ENCODE data around the gene TCF7L1. TPM values are rescaled to one million over a fixed set of nuclear protein-coding genes. Genes with fewer than 3 reads are reported as not detected.
A peak's percentile ranks its signal among the peaks of the same experiment; 100 is the strongest.

TCF7L1 gene
- total and polyA plus RNA-seq, 2 of the 13 experiments (the other 11 are each of a cell fraction or from before 2014, with no cell fraction given): 0.04 to 0.15 TPM

DNA sequence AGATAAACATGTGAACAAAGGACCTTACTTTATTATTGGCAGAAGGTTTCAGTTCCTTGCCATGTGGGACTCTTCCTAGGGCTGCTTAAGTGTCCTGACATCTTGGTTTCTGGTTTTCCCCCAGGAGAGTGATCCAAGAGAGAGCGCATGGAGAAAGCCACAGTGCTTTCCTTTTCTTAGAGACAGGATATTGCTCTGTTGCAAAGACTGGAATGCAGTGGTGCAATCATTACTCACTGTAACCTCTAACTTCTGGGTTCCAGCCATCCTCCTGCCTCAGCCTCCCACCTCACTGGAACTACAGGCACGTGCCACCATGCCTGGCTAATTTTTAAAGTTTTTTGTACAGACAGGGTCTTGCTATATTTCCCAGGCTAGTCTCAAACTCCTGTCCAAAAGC, 38.1 kb upstream of the TCF7L1 start:
- H3K9me3 ChIP-seq (ENCODE audit: low read length): no peaks in the 10 kb centered on the region
- intact Hi-C loops (cut with micrococcal nuclease; ENCODE audit: unreplicated experiment) (no loop called here), in situ Hi-C loops (cut with HindIII; ENCODE audit: extremely low pct_ligation_motif_present, low pct_unique_long_range_greater_than_20kb) (no loop called here)
- H3K27me3 ChIP-seq (ENCODE audit: control insufficient read depth in 1 of 2, insufficient read depth in 2 of 2, low read length in 2 of 2): peaks cover 2 to 9% of the 10 kb centered on the region in 2 experiments; a peak in 1 of 5 replicates
- H4K20me1 ChIP-seq (ENCODE audit: insufficient read depth, low read length): no peaks in the 10 kb centered on the region
- H3K4me1 ChIP-seq (ENCODE audit: insufficient read depth, low read length): no peaks in the 10 kb centered on the region
- TF ChIP-seq, protein P1, sequence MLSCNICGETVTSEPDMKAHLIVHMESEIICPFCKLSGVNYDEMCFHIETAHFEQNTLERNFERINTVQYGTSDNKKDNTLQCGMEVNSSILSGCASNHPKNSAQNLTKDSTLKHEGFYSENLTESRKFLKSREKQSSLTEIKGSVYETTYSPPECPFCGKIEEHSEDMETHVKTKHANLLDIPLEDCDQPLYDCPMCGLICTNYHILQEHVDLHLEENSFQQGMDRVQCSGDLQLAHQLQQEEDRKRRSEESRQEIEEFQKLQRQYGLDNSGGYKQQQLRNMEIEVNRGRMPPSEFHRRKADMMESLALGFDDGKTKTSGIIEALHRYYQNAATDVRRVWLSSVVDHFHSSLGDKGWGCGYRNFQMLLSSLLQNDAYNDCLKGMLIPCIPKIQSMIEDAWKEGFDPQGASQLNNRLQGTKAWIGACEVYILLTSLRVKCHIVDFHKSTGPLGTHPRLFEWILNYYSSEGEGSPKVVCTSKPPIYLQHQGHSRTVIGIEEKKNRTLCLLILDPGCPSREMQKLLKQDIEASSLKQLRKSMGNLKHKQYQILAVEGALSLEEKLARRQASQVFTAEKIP (CRISPR knock-in tag; IDR thresholded peaks at IDR 0.05; ENCODE audit: borderline replicate concordance): no peak
- no peak for TF ChIP-seq ZNF558 (CRISPR knock-in tag; IDR thresholded peaks at IDR 0.05; ENCODE audit: borderline replicate concordance)
- TF ChIP-seq, protein P2, sequence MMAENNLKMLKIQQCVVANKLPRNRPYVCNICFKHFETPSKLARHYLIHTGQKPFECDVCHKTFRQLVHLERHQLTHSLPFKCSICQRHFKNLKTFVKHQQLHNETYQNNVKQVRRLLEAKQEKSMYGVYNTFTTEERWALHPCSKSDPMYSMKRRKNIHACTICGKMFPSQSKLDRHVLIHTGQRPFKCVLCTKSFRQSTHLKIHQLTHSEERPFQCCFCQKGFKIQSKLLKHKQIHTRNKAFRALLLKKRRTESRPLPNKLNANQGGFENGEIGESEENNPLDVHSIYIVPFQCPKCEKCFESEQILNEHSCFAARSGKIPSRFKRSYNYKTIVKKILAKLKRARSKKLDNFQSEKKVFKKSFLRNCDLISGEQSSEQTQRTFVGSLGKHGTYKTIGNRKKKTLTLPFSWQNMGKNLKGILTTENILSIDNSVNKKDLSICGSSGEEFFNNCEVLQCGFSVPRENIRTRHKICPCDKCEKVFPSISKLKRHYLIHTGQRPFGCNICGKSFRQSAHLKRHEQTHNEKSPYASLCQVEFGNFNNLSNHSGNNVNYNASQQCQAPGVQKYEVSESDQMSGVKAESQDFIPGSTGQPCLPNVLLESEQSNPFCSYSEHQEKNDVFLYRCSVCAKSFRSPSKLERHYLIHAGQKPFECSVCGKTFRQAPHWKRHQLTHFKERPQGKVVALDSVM (CRISPR knock-in tag; IDR thresholded peaks at IDR 0.05): peak; percentile 38; the same call in 1 of the 2 replicates
- CTCF ChIA-PET (ENCODE audit: low intra/inter-chr PET ratio, low total read pairs): no interaction called here
- H3K9ac ChIP-seq (ENCODE audit: insufficient read depth, low read depth, low read length): no peak overlapping the region
- POLR2A ChIA-PET: no interaction called here
- no peak for ATAC-seq
- WGBS (ENCODE audit: low lambda C conversion rate): 46% methylated on average over 2 of the region's 2 CpGs
- BruUV-seq (replicated peaks): no TSS peak
- H3K4me3 ChIP-seq (replicated peaks in 1 of 3; ENCODE audit: insufficient read depth in 1 of 3, low read depth in 2 of 3, low read length in 3 of 3): no peak overlapping the region
- FAIRE-seq: no peak
- no peak overlapping the region for H3K4me2 ChIP-seq (ENCODE audit: low read depth, low read length)
- no peak overlapping the region for H2AFZ ChIP-seq (ENCODE audit: low read length)
- DNase-seq (ENCODE audit: low spot score): no peak
- H3K36me3 ChIP-seq (replicated peaks in 1 of 2; ENCODE audit: control insufficient read depth in 1 of 2, insufficient read depth in 2 of 2, low read length in 2 of 2): no peaks in the 10 kb centered on the region
- no peak overlapping the region for H3K27ac ChIP-seq (ENCODE audit: extremely low read length, insufficient read depth, low read length)
- H3K79me2 ChIP-seq (ENCODE audit: insufficient read depth, low read length): no peaks in the 10 kb centered on the region

GRCh38 chr2:85096616-85097015, 36.6 kb upstream of the TCF7L1 start:
- no peak for TF ChIP-seq KDM2A (CRISPR knock-in tag; IDR thresholded peaks at IDR 0.05; ENCODE audit: borderline replicate concordance, low read depth)
- Histone ChIP-seq H3K79me2 (ENCODE audit: insufficient read depth, low read length) (no peaks in the 10 kb centered on the region), H3K4me1 (ENCODE audit: insufficient read depth, low read length) (no peaks in the 10 kb centered on the region), H2AFZ (ENCODE audit: low read length) (no peak overlapping the region), H3K9me3 (ENCODE audit: low read length) (no peaks in the 10 kb centered on the region), H3K4me3 (replicated peaks in 1 of 3; ENCODE audit: insufficient read depth in 1 of 3, low read depth in 2 of 3, low read length in 3 of 3) (no peak overlapping the region), H3K9ac (ENCODE audit: insufficient read depth, low read depth, low read length) (no peak overlapping the region), H4K20me1 (ENCODE audit: insufficient read depth, low read length) (no peaks in the 10 kb centered on the region), H3K36me3 (replicated peaks in 1 of 2; ENCODE audit: control insufficient read depth in 1 of 2, insufficient read depth in 2 of 2, low read length in 2 of 2) (no peaks in the 10 kb centered on the region), H3K4me2 (ENCODE audit: low read depth, low read length) (no peak overlapping the region), H3K27me3 (ENCODE audit: control insufficient read depth in 1 of 2, insufficient read depth in 2 of 2, low read length in 2 of 2) (no peaks in the 10 kb centered on the region), H3K27ac (ENCODE audit: extremely low read length, insufficient read depth, low read length) (no peak overlapping the region)
- WGBS (ENCODE audit: low lambda C conversion rate): 41% methylated on average over 6 of the region's 6 CpGs
- in situ Hi-C loops (cut with HindIII; ENCODE audit: extremely low pct_ligation_motif_present, low pct_unique_long_range_greater_than_20kb) (no loop called here), intact Hi-C loops (cut with micrococcal nuclease; ENCODE audit: unreplicated experiment) (no loop called here)
- no TSS peak for BruUV-seq (replicated peaks)
- ChIA-PET POLR2A (no interaction called here), CTCF (ENCODE audit: low intra/inter-chr PET ratio, low total read pairs) (no interaction called here)
- DNase-seq (ENCODE audit: low spot score) (no peak), FAIRE-seq (no peak), ATAC-seq (no peak)

All from HepG2 (cell line).